Activated B cell treated with CpG ODN at 0.5 μM for 24 hours (primary cell): Measurements from ENCODE around the gene ISCA1. TPM values are rescaled to one million over a fixed set of nuclear protein-coding genes. Genes with fewer than 3 reads are reported as not detected.
A peak's percentile ranks its signal among the peaks of the same experiment; 100 is the strongest.
"Not testable (repeated sequence)": the region's sequence is repeated elsewhere in the genome, so short reads cannot be mapped to it uniquely, and the experiment has no call there.

Experiments
- ATAC-seq: fragments of 200-7000 bp; cut with Tn5 transposase; one replicate; pipeline ENCODE4 v1.10.0; 2021; ENCODE audit warnings: low read depth, mild to moderate bottlenecking, moderate library complexity
- CTCF ChIA-PET: fragments of 350-600 bp; sonication (Branson Sonifier 250); formaldehyde crosslinking; loops from one replicate; lab custom pipeline; 2021; ENCODE audit warnings: antibody characterized with exemption; lab: Charles Lee
- POLR2A ChIA-PET: fragments of 350-600 bp; sonication (Branson Sonifier 250); formaldehyde crosslinking; loops from one replicate; lab custom pipeline; 2021; ENCODE audit warnings: antibody characterized with exemption; lab: Charles Lee
- DNase-seq: peaks from one replicate; pipeline ENCODE4 v3.0.0; 2022
- H3K27ac Mint-ChIP-seq: one replicate; pipeline ENCODE4 v1.8.0; 2020; ENCODE audit warnings: mixed read lengths
- H3K27me3 Mint-ChIP-seq: one replicate; pipeline ENCODE4 v1.8.0; 2021; ENCODE audit warnings: mixed read lengths
- H3K36me3 Mint-ChIP-seq: one replicate; pipeline ENCODE4 v1.8.0; 2021; ENCODE audit warnings: low read depth, mixed read lengths
- H3K4me1 Mint-ChIP-seq: one replicate; pipeline ENCODE4 v1.8.0; 2021; ENCODE audit warnings: mixed read lengths
- H3K4me3 Mint-ChIP-seq: one replicate; pipeline ENCODE4 v1.8.0; 2020; ENCODE audit warnings: mild to moderate bottlenecking, mixed read lengths
- H3K9me3 Mint-ChIP-seq: one replicate; pipeline ENCODE4 v1.8.0; 2020; ENCODE audit warnings: mixed read lengths
- intact Hi-C: fragments of 100-400 bp; cut with micrococcal nuclease; formaldehyde crosslinking; loops from one replicate; pipeline ENCODE4 v1.15.1; 2024
- total RNA-seq: library from RNA; stranded (reverse); gene quantifications from 2 replicates; pipeline ENCODE4 v1.2.3, GENCODE V29; 2022
- TF ChIP-seq, protein P1 (sequence below): fragments of 200-600 bp; IDR thresholded peaks from one replicate; pipeline ENCODE4 v1.8.0; 2022; ENCODE audit warnings: antibody characterized with exemption, mild to moderate bottlenecking

ISCA1 gene
- total RNA-seq, 1 donor from 2014 or later, result 16.0 TPM

DNA sequence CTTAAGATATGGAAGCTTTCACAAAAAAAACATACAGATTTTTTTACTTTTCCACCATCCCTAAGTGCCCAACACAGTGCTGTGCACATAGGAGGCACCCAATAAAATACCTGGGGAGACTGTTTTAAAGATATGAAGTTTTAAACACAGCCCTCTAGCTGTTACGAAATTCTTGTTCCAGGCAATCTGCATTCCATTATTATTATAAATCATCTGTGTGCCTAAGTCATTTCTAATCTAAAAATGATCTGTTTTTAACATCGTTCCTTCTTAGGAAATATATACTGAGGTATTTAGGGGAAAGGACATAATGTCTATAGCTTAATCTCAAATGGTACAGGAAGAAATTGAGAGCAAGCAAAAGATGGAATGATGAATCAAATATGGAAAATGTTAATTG is 32.7 kb upstream of the ISCA1 start:
- DNase-seq, result no peak
- Mint-ChIP-seq H3K4me1 (no peaks in the 10 kb centered on the region), H3K36me3 (peaks cover 88% of the 10 kb centered on the region), H3K27me3 (no peaks in the 10 kb centered on the region), H3K9me3 (no peaks in the 10 kb centered on the region), H3K27ac (no peak overlapping the region), H3K4me3 (no peak overlapping the region)
- ChIA-PET POLR2A (no interaction called here), CTCF (interaction anchor here (0.5 kb wide), 1 partner anchor 19 kb away, joined by 3 read pairs; no protein-coding TSS in a partner anchor)
- ATAC-seq, result no peak
- TF ChIP-seq, protein P1, sequence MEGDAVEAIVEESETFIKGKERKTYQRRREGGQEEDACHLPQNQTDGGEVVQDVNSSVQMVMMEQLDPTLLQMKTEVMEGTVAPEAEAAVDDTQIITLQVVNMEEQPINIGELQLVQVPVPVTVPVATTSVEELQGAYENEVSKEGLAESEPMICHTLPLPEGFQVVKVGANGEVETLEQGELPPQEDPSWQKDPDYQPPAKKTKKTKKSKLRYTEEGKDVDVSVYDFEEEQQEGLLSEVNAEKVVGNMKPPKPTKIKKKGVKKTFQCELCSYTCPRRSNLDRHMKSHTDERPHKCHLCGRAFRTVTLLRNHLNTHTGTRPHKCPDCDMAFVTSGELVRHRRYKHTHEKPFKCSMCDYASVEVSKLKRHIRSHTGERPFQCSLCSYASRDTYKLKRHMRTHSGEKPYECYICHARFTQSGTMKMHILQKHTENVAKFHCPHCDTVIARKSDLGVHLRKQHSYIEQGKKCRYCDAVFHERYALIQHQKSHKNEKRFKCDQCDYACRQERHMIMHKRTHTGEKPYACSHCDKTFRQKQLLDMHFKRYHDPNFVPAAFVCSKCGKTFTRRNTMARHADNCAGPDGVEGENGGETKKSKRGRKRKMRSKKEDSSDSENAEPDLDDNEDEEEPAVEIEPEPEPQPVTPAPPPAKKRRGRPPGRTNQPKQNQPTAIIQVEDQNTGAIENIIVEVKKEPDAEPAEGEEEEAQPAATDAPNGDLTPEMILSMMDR, result no peak
- intact Hi-C loops, result no loop called here

GRCh38 chr9:86312959-86313358 is 30.6 kb upstream of the ISCA1 start:
- DNase-seq, ATAC-seq, H3K4me1 Mint-ChIP-seq, CTCF ChIA-PET, H3K4me3 Mint-ChIP-seq, H3K9me3 Mint-ChIP-seq, intact Hi-C loops, H3K27me3 Mint-ChIP-seq, POLR2A ChIA-PET: not testable (repeated sequence)
- Mint-ChIP-seq H3K36me3 (peaks cover 88% of the 10 kb centered on the region), H3K27ac (peak overlapping the region; percentile 28)

DNA sequence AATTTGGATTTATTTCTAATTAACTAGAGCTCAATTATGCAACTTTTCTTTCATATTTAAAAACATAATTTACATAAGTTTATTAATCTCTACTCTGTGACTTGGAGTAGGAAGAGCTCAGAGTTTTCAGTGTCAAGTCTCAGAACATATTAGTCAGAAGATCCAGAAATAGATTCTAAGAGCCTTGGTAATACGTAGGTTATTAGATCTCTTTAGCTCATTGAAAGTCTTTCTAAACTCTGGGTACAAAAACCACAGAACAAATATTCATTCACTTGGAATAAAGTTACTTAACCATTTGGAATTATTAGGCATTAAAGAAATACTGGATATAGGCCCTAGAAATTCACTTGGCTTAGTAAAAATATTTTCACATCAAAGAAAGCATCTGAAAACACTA is 26.3 kb upstream of the ISCA1 start:
- Mint-ChIP-seq H3K36me3 (peaks cover 88% of the 10 kb centered on the region), H3K4me1 (no peaks in the 10 kb centered on the region), H3K27ac (no peak overlapping the region), H3K27me3 (no peaks in the 10 kb centered on the region), H3K9me3 (no peaks in the 10 kb centered on the region), H3K4me3 (no peak overlapping the region)
- ATAC-seq (no peak), DNase-seq (no peak)
- intact Hi-C loops, result no loop called here
- ChIA-PET POLR2A (no interaction called here), CTCF (no interaction called here)
- TF ChIP-seq, protein P1, result no peak

GRCh38 chr9:86304236-86304730 is 21.9 kb upstream of the ISCA1 start:
- DNase-seq (no peak), ATAC-seq (no peak)
- Mint-ChIP-seq H3K9me3 (no peaks in the 10 kb centered on the region), H3K36me3 (peaks cover 83% of the 10 kb centered on the region), H3K27ac (peak overlapping the region; percentile 41), H3K4me3 (no peak overlapping the region), H3K4me1 (no peaks in the 10 kb centered on the region), H3K27me3 (no peaks in the 10 kb centered on the region)
- CTCF ChIA-PET, result no interaction called here
- TF ChIP-seq, protein P1, result no peak
- POLR2A ChIA-PET, result no interaction called here
- intact Hi-C loops, result no loop called here

DNA sequence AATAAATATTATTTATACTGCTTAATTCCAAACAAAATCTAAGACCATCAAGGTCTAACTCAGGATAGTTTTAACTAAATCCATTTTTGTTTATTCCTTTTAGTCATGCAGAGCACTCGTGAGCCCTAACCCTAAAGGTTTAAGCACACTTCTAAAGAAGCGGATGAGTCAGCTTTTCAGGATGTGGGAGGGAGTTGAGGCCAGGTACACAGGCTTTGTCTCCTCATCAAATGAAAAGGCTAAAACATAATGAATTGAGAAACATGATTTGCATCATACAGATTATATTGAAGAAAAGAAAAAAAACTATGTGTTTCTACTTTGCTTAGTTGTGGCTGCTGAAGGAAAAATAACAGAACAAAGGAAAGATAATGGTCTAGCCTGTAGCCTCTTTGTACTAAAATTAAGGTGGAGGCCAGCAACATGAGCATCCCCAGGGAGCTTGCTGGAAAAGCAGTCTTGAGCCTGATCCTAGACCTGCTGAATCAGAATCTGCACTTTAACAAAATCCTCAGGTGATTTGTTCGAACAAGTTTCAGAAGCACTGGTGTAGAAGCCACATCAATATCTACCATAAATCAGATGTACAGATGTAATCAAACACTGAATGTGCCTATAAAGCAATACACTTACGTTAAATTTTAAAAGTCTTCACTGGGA is 21.1 kb upstream of the ISCA1 start:
- H3K36me3 Mint-ChIP-seq, result peaks cover 84% of the 10 kb centered on the region
- ATAC-seq, result no peak
- no peaks in the 10 kb centered on the region for H3K9me3 Mint-ChIP-seq
- TF ChIP-seq, protein P1, result no peak
- POLR2A ChIA-PET, result no interaction called here
- CTCF ChIA-PET, result no interaction called here
- H3K4me1 Mint-ChIP-seq, result no peaks in the 10 kb centered on the region
- H3K27ac Mint-ChIP-seq, result no peak overlapping the region
- no peak overlapping the region for H3K4me3 Mint-ChIP-seq
- intact Hi-C loops, result no loop called here
- DNase-seq, result no peak
- H3K27me3 Mint-ChIP-seq, result no peaks in the 10 kb centered on the region

GRCh38 chr9:86301686-86302085 is 19.3 kb upstream of the ISCA1 start:
- Mint-ChIP-seq H3K36me3 (peaks cover 86% of the 10 kb centered on the region), H3K9me3 (no peaks in the 10 kb centered on the region), H3K4me3 (no peak overlapping the region), H3K27ac (no peak overlapping the region), H3K4me1 (no peaks in the 10 kb centered on the region), H3K27me3 (no peaks in the 10 kb centered on the region)
- ChIA-PET POLR2A (no interaction called here), CTCF (no interaction called here)
- TF ChIP-seq, protein P1, result no peak
- ATAC-seq, result no peak
- intact Hi-C loops, result no loop called here
- DNase-seq, result no peak
